ENCODE results near the gene TAGAP.

DNA sequence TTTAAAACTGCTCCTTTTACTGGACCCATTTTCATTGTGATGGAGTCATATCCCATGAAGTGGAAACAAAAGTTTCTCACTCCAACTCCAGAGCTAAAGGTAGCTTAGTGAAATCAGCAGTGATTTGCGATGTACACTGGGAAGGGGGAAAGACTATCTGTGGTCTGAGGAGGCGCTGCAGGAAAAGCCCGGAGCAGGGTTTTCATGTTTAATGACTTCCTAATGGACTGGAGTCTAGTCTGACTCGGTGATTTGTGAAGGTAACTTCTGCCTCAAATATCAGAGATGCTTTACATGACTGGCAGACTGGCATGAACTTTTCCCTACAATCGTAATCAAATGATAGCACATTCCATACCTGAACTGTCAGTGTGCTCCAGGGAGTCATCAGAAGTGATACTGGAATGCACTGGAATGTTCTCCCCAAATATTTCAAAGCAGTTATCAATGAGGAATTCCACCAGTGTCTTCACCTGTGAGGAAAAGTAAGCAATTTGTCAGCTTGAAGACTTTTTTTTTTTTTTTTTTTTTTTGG, 7.0 kb downstream of the TAGAP start:
- TF ChIP-seq EZH2 (IDR thresholded peaks at IDR 0.05; ENCODE audit: borderline replicate concordance, low read depth, low read length, severe bottlenecking) = no peak
- TF ChIP-seq, protein P1, sequence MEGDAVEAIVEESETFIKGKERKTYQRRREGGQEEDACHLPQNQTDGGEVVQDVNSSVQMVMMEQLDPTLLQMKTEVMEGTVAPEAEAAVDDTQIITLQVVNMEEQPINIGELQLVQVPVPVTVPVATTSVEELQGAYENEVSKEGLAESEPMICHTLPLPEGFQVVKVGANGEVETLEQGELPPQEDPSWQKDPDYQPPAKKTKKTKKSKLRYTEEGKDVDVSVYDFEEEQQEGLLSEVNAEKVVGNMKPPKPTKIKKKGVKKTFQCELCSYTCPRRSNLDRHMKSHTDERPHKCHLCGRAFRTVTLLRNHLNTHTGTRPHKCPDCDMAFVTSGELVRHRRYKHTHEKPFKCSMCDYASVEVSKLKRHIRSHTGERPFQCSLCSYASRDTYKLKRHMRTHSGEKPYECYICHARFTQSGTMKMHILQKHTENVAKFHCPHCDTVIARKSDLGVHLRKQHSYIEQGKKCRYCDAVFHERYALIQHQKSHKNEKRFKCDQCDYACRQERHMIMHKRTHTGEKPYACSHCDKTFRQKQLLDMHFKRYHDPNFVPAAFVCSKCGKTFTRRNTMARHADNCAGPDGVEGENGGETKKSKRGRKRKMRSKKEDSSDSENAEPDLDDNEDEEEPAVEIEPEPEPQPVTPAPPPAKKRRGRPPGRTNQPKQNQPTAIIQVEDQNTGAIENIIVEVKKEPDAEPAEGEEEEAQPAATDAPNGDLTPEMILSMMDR (IDR thresholded peaks at IDR 0.05; ENCODE audit: extremely low read depth in 1 of 2, insufficient read depth in 1 of 2, low read depth in 1 of 2, low read length in 2 of 2) = no peak
